Measurements from ENCODE around the gene SETD5.

The SETD5 gene

DNA sequence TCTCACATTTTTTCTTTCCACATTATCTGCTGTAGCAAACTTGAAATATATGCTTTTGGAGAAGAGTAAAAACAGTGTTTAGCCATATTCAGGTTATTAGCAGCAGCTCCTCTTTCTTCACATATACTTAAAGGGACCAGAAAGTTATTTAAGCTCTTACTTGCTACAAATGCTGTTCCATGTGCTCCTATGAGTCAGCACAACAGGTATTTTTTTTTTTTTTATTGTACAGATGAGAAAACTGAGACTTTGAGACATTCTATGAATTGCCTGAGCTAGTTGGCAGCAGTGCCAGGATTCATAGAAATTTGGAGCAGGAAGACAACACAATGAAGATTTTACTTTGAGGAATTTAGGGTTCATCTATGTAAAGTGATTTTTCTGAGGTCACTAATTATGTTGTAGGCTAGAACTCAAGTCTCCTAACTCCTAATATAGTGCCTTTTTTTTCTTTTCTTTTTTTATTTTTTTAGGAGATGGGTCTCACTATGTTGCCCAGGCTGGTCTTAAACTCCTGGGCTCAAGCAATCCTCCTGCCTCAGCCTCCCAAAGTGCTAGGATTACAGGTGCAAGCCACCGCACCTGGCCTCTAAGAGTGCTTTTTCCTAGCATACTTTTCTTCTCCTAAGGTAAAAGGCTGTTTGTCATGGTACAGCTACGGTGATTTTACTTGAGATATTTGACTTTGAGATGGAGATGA lies 23.6 kb downstream of the SETD5 start:
- TF ChIP-seq, protein P1, sequence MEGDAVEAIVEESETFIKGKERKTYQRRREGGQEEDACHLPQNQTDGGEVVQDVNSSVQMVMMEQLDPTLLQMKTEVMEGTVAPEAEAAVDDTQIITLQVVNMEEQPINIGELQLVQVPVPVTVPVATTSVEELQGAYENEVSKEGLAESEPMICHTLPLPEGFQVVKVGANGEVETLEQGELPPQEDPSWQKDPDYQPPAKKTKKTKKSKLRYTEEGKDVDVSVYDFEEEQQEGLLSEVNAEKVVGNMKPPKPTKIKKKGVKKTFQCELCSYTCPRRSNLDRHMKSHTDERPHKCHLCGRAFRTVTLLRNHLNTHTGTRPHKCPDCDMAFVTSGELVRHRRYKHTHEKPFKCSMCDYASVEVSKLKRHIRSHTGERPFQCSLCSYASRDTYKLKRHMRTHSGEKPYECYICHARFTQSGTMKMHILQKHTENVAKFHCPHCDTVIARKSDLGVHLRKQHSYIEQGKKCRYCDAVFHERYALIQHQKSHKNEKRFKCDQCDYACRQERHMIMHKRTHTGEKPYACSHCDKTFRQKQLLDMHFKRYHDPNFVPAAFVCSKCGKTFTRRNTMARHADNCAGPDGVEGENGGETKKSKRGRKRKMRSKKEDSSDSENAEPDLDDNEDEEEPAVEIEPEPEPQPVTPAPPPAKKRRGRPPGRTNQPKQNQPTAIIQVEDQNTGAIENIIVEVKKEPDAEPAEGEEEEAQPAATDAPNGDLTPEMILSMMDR (IDR thresholded peaks at IDR 0.05; ENCODE audit: extremely low read depth, missing control alignments), result no peak

DNA sequence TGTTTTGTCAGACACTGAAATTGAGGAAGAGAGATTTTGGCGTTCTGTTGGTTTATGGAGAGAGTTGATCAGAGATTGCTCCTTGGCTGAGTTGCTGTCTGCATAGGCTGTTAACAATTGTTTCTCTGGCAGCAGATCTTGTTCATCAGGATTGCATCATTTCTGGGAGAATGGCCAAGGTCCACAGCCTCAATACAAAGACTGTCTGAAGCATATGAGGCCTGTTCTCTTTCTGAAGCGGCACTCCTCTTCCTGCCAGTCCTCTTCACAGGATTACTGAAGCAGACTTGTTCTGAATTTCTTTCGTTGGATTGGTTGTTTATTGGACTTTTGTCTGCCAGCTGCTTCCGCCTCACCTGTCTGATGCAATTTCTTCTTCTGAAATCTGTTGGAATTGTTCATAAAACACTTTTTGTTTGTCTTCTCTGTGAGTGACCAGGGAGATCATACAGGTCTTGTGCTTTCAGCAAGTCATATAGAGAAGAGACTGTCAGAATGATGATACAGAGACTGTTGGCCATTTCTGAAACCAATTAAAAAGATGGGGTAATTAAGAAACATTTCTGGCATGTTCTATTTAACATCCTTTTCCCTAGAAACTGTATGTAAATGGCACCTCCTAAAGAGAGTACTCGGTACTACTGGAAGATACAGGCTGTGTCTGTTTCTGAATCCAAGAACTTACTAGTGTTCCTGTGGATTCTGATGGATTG lies 25.5 kb downstream of the SETD5 start:
- TF ChIP-seq, protein P1 (IDR thresholded peaks at IDR 0.05; ENCODE audit: extremely low read depth, missing control alignments), result no peak
- no peak for DNase-seq (ENCODE audit: low spot score)

More for the DNA sequence above, 23.6 kb downstream of the SETD5 start:
- no peak for DNase-seq (ENCODE audit: low spot score)

DNA sequence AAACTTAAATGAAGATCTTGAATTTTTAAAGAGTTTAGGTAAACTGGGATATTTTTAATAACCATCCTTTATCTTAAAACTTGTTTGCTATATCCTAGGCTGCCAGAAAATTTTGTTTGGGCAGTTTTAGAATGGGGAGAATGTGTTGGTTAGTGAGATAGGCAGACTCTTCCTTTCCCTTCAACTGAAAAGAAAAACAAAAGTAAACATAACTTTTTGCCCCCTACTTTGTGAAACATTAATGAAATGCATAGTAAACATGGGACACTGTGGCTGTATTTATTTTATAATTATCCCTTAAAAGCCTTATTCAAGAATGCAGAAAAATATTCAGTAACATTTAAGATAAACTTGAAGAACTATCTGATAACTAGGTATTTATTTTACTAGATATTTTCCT lies 31.0 kb downstream of the SETD5 start:
- TF ChIP-seq, protein P1 (IDR thresholded peaks at IDR 0.05; ENCODE audit: extremely low read depth, missing control alignments), result no peak
- no peak for DNase-seq (ENCODE audit: low spot score)

DNA sequence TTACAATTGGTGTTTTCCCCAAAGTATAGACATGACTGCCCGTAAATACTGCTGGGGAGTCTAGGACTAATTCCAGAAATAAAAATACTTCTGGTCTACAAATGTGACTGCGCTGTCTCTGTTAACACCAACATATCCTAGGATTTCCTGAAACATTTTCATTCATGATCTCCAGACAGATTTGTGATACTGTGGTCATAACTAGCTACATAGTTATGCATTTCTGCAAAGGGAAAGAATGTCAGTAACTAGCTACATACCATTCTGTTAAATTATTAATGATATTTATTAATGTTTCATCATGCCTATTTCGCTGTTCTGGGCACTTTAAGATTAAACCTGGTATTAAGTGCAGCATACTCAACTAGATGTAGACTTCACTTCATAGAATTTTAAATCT lies 33.3 kb downstream of the SETD5 start:
- TF ChIP-seq, protein P1 (IDR thresholded peaks at IDR 0.05; ENCODE audit: extremely low read depth, missing control alignments), result no peak

DNA sequence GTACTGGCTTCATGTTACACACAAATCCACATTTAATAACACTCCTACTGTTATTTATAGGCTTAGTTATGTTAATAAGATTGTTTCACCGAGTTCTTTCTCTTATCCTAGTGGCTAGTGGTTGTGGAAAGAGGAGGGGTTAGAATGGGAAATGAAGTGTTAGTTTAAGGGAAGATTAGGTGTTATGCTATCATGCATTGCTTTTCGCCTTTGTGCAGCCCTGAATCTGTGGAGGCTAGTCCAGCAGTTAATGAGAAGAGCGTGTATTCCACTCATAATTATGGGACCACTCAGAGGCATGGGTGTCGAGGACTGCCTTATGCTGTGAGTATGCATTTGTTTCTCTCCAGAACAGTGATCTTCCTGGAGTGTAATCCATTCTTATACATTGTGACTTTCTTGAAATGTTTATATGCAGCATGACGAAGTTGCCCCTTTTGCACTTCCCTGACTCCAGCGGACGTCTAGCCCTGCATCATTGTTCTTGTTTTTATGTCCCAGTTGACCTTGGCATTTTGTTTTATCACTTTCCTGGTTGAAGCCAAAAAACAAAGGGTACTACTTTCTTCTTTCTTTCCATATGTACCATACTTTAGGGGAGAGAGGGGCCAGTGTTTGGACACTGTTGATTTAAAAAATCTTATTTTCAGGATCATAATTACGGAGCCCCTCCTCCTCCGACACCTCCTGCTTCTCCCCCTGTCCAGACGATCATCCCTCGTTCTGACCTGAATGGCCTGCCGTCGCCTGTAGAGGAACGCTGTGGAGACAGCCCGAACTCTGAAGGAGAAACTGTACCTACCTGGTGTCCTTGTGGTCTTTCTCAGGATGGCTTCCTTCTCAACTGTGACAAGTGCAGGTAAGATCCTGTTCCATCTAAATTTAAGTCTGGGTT lies 36.5 kb downstream of the SETD5 start:
- no peak for DNase-seq (ENCODE audit: low spot score)
- TF ChIP-seq, protein P1 (IDR thresholded peaks at IDR 0.05; ENCODE audit: extremely low read depth, missing control alignments), result no peak

More for the DNA sequence above, 33.3 kb downstream of the SETD5 start:
- no peak for DNase-seq (ENCODE audit: low spot score)

DNA sequence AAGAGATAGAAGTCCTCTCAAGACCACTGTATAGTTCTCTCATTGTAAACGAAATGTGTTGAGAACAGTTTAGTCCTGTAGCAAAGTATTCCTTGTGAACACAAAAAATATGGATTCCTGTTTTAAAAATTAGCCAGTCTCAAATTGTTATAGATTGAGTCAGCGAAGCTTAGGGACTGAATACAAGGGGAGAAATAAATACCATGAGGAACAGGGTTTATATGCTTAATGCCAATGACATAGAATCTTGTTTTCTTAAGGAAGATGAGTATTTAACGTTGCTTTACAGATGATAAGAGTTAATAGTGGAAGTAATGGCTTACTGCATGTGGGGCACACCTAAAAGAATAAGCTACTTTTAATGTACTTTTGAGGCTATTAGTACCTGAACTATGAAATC lies 37.9 kb downstream of the SETD5 start:
- TF ChIP-seq, protein P1 (IDR thresholded peaks at IDR 0.05; ENCODE audit: extremely low read depth, missing control alignments), result no peak
- no peak for DNase-seq (ENCODE audit: low spot score)
